GM12874 (cell line): ENCODE data around the gene CSGALNACT2.

Experiments used
- CTCF ChIP-seq: IDR thresholded peaks from 2 replicates; pipeline ENCODE4 v1.5.1; 2011; ENCODE audit warnings: low read depth, mild to moderate bottlenecking, control low read depth, low read length, moderate library complexity; ENCODE audit not compliant: insufficient read depth

The CSGALNACT2 gene

DNA sequence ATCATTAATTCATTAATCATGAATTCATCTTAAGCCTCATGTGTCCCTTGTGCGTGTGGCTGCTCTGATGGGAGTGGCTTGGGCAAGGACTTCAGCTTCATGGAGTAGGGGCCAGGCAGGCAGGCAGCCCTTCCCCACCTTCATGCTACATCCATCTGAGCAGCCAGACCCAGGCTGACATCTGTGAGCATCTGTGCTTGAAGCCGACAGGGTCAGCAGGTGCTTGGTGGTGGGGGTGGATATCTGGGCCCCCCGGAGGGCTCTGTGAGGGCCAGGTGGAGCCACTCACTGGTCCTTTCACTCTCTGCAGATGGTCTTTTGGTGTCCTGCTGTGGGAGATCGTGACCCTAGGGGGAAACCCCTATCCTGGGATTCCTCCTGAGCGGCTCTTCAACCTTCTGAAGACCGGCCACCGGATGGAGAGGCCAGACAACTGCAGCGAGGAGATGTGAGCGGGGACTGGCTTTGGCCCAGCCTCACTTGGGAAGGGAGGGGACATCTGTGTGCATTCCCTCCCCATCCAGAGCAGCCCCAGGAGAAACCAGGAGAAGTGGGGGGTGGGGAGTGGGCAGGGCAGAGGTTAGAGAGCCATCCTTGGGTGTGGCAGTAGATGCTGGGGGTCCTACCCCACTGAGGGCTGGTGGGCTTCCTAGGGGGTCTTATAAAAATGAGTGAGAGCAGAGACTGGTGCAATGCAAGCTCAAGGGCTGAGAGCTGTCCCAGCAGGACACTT lies 14.7 kb upstream of the CSGALNACT2 start:
- no peak for TF ChIP-seq CTCF

GRCh38 chr10:43124094-43124521 lies 14.1 kb upstream of the CSGALNACT2 start:
- no peak for TF ChIP-seq CTCF

- no peak for TF ChIP-seq CTCF
Measured at GRCh38 chr10:43124574-43125273, 13.5 kb upstream of the CSGALNACT2 start.

- no peak for TF ChIP-seq CTCF
Measured at GRCh38 chr10:43125274-43125845, 12.9 kb upstream of the CSGALNACT2 start.

DNA sequence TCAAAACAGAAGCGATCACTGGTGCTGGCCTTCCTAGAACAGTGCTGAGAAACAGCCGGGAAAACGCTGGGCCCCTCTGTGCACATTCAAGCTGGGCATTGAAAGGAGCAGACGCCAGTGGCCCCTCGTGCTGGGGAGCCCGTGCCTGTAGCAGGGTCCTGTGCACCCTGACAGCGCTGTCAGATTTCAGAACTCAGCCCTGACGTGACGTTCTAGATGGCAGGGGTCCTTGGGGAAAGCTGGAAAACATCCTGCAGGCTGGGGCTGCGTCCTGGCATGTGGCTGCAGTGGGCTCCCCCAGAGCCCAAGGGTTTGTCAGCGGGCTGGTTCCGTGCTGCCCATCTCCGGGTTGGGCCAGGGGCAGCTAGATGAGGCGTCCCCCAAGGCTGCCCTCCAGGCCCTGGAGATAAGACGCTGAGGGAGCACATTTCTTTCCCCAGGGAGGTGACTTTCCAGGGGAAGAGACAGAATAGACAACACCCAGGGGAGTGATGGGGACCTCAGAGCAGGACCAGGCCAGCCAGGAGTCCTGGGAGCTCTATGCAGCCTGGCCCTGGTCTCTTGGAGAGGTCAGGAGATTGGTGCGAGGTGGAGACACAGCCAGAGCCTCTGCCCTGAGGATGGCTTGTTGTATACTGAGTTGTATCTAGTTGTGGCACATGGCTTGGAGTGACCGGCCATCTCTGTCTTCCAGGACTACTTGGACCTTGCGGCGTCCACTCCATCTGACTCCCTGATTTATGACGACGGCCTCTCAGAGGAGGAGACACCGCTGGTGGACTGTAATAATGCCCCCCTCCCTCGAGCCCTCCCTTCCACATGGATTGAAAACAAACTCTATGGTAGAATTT lies 12.1 kb upstream of the CSGALNACT2 start:
- TF ChIP-seq CTCF = no peak

- TF ChIP-seq CTCF = no peak
Measured at GRCh38 chr10:43126759-43127424, 11.4 kb upstream of the CSGALNACT2 start.
